Upper lobe of right lung (tissue), 1 donor: ENCODE results near the gene TNP1. TPM values are rescaled to one million over a fixed set of nuclear protein-coding genes. Genes with fewer than 3 reads are reported as not detected.

Source experiments
- ATAC-seq: fragments of 200-7000 bp; cut with Tn5 transposase; one replicate; pipeline ENCODE4 v1.9.1; 2020; ENCODE audit warnings: mild to moderate bottlenecking, moderate library complexity
- DNase-seq: peaks from one replicate; pipeline ENCODE4 v3.0.0-alpha.2; 2020
- H3K27ac ChIP-seq: fragments of 200-600 bp; one replicate; pipeline ENCODE4 v1.8.0; 2022
- H3K27me3 ChIP-seq: fragments of 200-600 bp; one replicate; pipeline ENCODE4 v1.8.0; 2022; ENCODE audit warnings: mild to moderate bottlenecking
- H3K36me3 ChIP-seq: fragments of 200-600 bp; one replicate; pipeline ENCODE4 v1.8.0; 2022
- H3K4me1 ChIP-seq: fragments of 200-600 bp; one replicate; pipeline ENCODE4 v1.8.0; 2022
- H3K4me3 ChIP-seq: fragments of 200-600 bp; one replicate; pipeline ENCODE4 v1.8.0; 2022; ENCODE audit warnings: mild to moderate bottlenecking
- H3K9me3 ChIP-seq: fragments of 200-600 bp; one replicate; pipeline ENCODE4 v1.8.0; 2022
- intact Hi-C: fragments of 100-400 bp; cut with DNase I; formaldehyde crosslinking; loops from one replicate; pipeline ENCODE4 v1.11.0; 2022
- total RNA-seq: library from RNA; stranded (reverse); fragmentation: NEBNext Ultra II Directional; extraction: Animal tissue kit (Norgen Biotek cat#: 25700); gene quantifications from one replicate; pipeline ENCODE4 v1.2.1, GENCODE V29; 2021
- TF ChIP-seq, protein P1 (sequence below): fragments of 200-600 bp; IDR thresholded peaks from one replicate; pipeline ENCODE4 v1.8.0; 2022; ENCODE audit warnings: antibody characterized with exemption
- donor health status: DM: no; HTN: yes; CAD: no; lungs with severe emphysema.

Gene TNP1
- total RNA-seq, 1 donor from 2014 or later: not detected

DNA sequence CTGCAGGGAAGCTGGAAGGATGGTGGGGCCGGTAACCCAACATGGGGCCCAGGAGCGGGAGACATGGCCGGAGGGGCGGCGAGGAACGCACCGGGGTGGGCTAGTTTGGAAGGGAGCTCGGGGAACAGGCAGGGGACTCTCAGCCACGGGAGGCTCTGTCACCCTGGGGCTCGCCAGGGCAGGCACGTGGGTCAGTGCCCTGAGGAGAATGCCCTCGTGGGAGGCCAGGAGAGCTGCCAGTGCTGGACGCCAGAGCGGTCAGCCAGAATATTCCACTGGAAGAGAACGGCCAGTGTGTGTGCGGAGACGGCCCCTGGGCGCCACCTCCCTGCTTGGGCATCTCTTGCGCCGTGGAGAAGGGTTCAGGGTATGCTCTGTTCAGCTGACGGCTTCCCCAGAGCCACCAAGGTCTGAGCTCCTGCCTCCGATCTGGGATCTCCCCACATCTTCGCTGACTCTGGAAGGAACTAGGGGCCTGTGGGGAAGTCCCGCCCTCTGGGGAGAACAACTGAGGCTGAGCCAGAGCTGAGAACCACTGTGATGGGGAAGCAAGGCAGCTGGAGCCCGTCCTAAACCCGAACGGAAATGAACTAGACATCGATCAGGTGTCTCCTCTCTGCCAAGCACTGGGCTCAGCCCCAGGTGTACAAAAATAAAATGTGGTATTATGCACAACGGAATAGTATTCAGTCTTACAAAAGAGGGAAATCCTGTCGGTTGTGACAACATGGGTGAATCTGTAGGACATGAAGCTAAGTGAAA is 49.3 kb downstream of the TNP1 start:
- no peak overlapping the region for H3K27ac ChIP-seq
- DNase-seq: no peak
- TF ChIP-seq, protein P1, sequence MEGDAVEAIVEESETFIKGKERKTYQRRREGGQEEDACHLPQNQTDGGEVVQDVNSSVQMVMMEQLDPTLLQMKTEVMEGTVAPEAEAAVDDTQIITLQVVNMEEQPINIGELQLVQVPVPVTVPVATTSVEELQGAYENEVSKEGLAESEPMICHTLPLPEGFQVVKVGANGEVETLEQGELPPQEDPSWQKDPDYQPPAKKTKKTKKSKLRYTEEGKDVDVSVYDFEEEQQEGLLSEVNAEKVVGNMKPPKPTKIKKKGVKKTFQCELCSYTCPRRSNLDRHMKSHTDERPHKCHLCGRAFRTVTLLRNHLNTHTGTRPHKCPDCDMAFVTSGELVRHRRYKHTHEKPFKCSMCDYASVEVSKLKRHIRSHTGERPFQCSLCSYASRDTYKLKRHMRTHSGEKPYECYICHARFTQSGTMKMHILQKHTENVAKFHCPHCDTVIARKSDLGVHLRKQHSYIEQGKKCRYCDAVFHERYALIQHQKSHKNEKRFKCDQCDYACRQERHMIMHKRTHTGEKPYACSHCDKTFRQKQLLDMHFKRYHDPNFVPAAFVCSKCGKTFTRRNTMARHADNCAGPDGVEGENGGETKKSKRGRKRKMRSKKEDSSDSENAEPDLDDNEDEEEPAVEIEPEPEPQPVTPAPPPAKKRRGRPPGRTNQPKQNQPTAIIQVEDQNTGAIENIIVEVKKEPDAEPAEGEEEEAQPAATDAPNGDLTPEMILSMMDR: no peak
- H3K4me1 ChIP-seq: no peaks in the 10 kb centered on the region
- H3K9me3 ChIP-seq: no peaks in the 10 kb centered on the region
- no peaks in the 10 kb centered on the region for H3K36me3 ChIP-seq
- intact Hi-C loops: no loop called here
- peak; percentile 8 for ATAC-seq
- no peaks in the 10 kb centered on the region for H3K27me3 ChIP-seq
- H3K4me3 ChIP-seq: no peak overlapping the region

Other genes with a start within 250 kb of the TNP1 start
- 46.1 TPM for gene IGFBP2, start 226.6 kb downstream of the TNP1 start, total RNA-seq
- gene IGFBP5, start 164.5 kb downstream of the TNP1 start, total RNA-seq: 169 TPM